ENCODE data around the gene USE1. TPM values are rescaled to one million over a fixed set of nuclear protein-coding genes. Genes with fewer than 3 reads are reported as not detected.

The USE1 gene
- total RNA-seq, 1 experiment from 2014 or later = 11.8 TPM

- CTCF ChIA-PET = no interaction called here
- intact Hi-C loops (cut with micrococcal nuclease; ENCODE audit: unreplicated experiment) = no loop called here
- H3K36me3 Mint-ChIP-seq (ENCODE audit: insufficient read depth, unreplicated experiment) = peaks cover 37% of the 10 kb centered on the region
- H3K4me3 Mint-ChIP-seq (ENCODE audit: low read depth, unreplicated experiment) = no peak overlapping the region
- peaks cover 15% of the 10 kb centered on the region for H3K4me1 Mint-ChIP-seq (ENCODE audit: low read depth, unreplicated experiment)
- BruUV-seq (replicated peaks) = no TSS peak
- H3K9me3 Mint-ChIP-seq (ENCODE audit: low read depth, unreplicated experiment) = no peaks in the 10 kb centered on the region
- TF ChIP-seq CTCF (IDR thresholded peaks at IDR 0.05; ENCODE audit: unreplicated experiment) = no peak
- DNase-seq = no peak
- no peaks in the 10 kb centered on the region for H3K27me3 Mint-ChIP-seq (ENCODE audit: unreplicated experiment)
- H3K27ac Mint-ChIP-seq (ENCODE audit: unreplicated experiment) = no peak overlapping the region
These were observed 25.8 kb downstream of the USE1 start for GRCh38 chr19:17240826-17241399.

GRCh38 chr19:17242431-17243208 is 27.5 kb downstream of the USE1 start:
- DNase-seq = no peak
- no TSS peak for BruUV-seq (replicated peaks)
- Mint-ChIP-seq H3K4me3 (ENCODE audit: low read depth, unreplicated experiment) (peak overlapping the region; percentile 84), H3K27me3 (ENCODE audit: unreplicated experiment) (no peaks in the 10 kb centered on the region), H3K9me3 (ENCODE audit: low read depth, unreplicated experiment) (no peaks in the 10 kb centered on the region), H3K36me3 (ENCODE audit: insufficient read depth, unreplicated experiment) (peaks cover 44% of the 10 kb centered on the region), H3K27ac (ENCODE audit: unreplicated experiment) (peak overlapping the region; percentile 79), H3K4me1 (ENCODE audit: low read depth, unreplicated experiment) (peaks cover 29% of the 10 kb centered on the region)
- TF ChIP-seq CTCF (IDR thresholded peaks at IDR 0.05; ENCODE audit: unreplicated experiment) = no peak
- CTCF ChIA-PET = interaction anchor here (0.7 kb wide), 1 partner anchor 85 kb away, joined by 3 read pairs; no protein-coding TSS in a partner anchor
- intact Hi-C loops (cut with micrococcal nuclease; ENCODE audit: unreplicated experiment) = no loop called here

GRCh38 chr19:17243211-17243829 is 28.2 kb downstream of the USE1 start:
- no TSS peak for BruUV-seq (replicated peaks)

More at GRCh38 chr19:17243211-17243829, 28.2 kb downstream of the USE1 start:
- Mint-ChIP-seq H3K4me1 (ENCODE audit: low read depth, unreplicated experiment) (peaks cover 36% of the 10 kb centered on the region), H3K27me3 (ENCODE audit: unreplicated experiment) (no peaks in the 10 kb centered on the region), H3K9me3 (ENCODE audit: low read depth, unreplicated experiment) (no peaks in the 10 kb centered on the region), H3K27ac (ENCODE audit: unreplicated experiment) (peak overlapping the region; percentile 79), H3K4me3 (ENCODE audit: low read depth, unreplicated experiment) (peak overlapping the region; percentile 84), H3K36me3 (ENCODE audit: insufficient read depth, unreplicated experiment) (peaks cover 39% of the 10 kb centered on the region)
- CTCF ChIA-PET = no interaction called here
- intact Hi-C loops (cut with micrococcal nuclease; ENCODE audit: unreplicated experiment) = no loop called here
- no peak for TF ChIP-seq CTCF (IDR thresholded peaks at IDR 0.05; ENCODE audit: unreplicated experiment)
- peak; percentile 6 for DNase-seq
